CD4-positive, alpha-beta T cell treated with Interleukin-12 subunit alpha and Interleukin-12 subunit beta, for 1 hour (primary cell): ENCODE measurements around the gene LTB.

Experiments used
- DNase-seq: peaks from one replicate; pipeline ENCODE4 v3.0.0-alpha.2; 2020

Gene LTB

GRCh38 chr6:31574106-31575061, 7.8 kb downstream of the LTB start:
- DNase-seq, result no peak

- no peak for DNase-seq
These were observed 8.8 kb downstream of the LTB start for GRCh38 chr6:31573239-31574105.

- DNase-seq, result peak; percentile 83
These were observed 9.9 kb downstream of the LTB start, which contains the start of gene LTA for GRCh38 chr6:31572041-31572911. LTA (plus strand) TSS chr6:31572289; CDS start chr6:31572743, 454 bp downstream.

- DNase-seq, result no peak
These were observed 12.2 kb downstream of the LTB start for GRCh38 chr6:31569861-31570536.

GRCh38 chr6:31568537-31568961, 13.7 kb downstream of the LTB start:
- DNase-seq, result peak; percentile 88

GRCh38 chr6:31567531-31568370, 14.5 kb downstream of the LTB start:
- peak; percentile 50 for DNase-seq

GRCh38 chr6:31560697-31561058, 21.5 kb downstream of the LTB start:
- DNase-seq, result no peak

GRCh38 chr6:31559958-31560696, 22.1 kb downstream of the LTB start:
- peak; percentile 62 for DNase-seq

GRCh38 chr6:31559606-31559957, 22.6 kb downstream of the LTB start:
- DNase-seq, result no peak

GRCh38 chr6:31558631-31559500, 23.4 kb downstream of the LTB start:
- DNase-seq, result peak; percentile 74

- DNase-seq, result no peak
These were observed 24.0 kb downstream of the LTB start for GRCh38 chr6:31558318-31558625.

- DNase-seq, result no peak
These were observed 24.5 kb downstream of the LTB start for GRCh38 chr6:31557443-31558317.

GRCh38 chr6:31556307-31556706, 25.9 kb downstream of the LTB start:
- no peak for DNase-seq

- peak; percentile 77 for DNase-seq
These were observed 30.9 kb downstream of the LTB start for GRCh38 chr6:31551371-31551770.

GRCh38 chr6:31548544-31548873, 33.7 kb downstream of the LTB start:
- DNase-seq, result no peak

GRCh38 chr6:31547727-31548543, 34.3 kb downstream of the LTB start:
- no peak for DNase-seq

GRCh38 chr6:31546958-31547726, 35.1 kb downstream of the LTB start, which contains the start of gene NFKBIL1:
NFKBIL1 (plus strand) TSS chr6:31547608; CDS start chr6:31547695, 87 bp downstream.
- peak; percentile 93 for DNase-seq
